Smooth muscle cell (in vitro differentiated cells): ENCODE results near the gene HEXIM2. TPM values are rescaled to one million over a fixed set of nuclear protein-coding genes. Genes with fewer than 3 reads are reported as not detected.

Experiments
- DNase-seq: peaks from one replicate; lab custom pipeline; 2025; ENCODE audit not compliant: unreplicated experiment; lab: John Stamatoyannopoulos, UW
- H2AFZ ChIP-seq: fragments of 200-600 bp; sonication (generic); 2 replicates; pipeline ENCODE4 v1.6.0; 2016; ENCODE audit warnings: antibody characterized with exemption, low read depth, mild to moderate bottlenecking
- H3F3A ChIP-seq: fragments of 200-600 bp; sonication (generic); 2 replicates; pipeline ENCODE4 v1.6.0; 2017; ENCODE audit warnings: antibody characterized with exemption, low read depth
- H3K27ac ChIP-seq: fragments of 200-600 bp; sonication (generic); 2 replicates; pipeline ENCODE4 v1.5.1; 2016; ENCODE audit warnings: low read depth, mild to moderate bottlenecking
- H3K27me3 ChIP-seq: fragments of 200-600 bp; sonication (generic); 2 replicates; pipeline ENCODE4 v1.6.1; 2016; ENCODE audit warnings: low read depth, mild to moderate bottlenecking
- H3K36me3 ChIP-seq: fragments of 200-600 bp; sonication (generic); 2 replicates; pipeline ENCODE4 v1.5.1; 2016; ENCODE audit warnings: low read depth
- H3K4me1 ChIP-seq: fragments of 200-600 bp; sonication (generic); 2 replicates; pipeline ENCODE4 v1.5.1; 2016; ENCODE audit warnings: low read depth
- H3K4me2 ChIP-seq: fragments of 200-600 bp; sonication (generic); 2 replicates; pipeline ENCODE4 v1.6.0; 2016; ENCODE audit warnings: mild to moderate bottlenecking
- H3K4me3 ChIP-seq: fragments of 200-600 bp; sonication (generic); 2 replicates; pipeline ENCODE4 v1.5.1; 2016; ENCODE audit warnings: mild to moderate bottlenecking
- H3K79me2 ChIP-seq: fragments of 200-600 bp; sonication (generic); 2 replicates; pipeline ENCODE4 v1.6.0; 2016; ENCODE audit warnings: low read depth, mild to moderate bottlenecking
- H3K9ac ChIP-seq: fragments of 200-600 bp; sonication (generic); 2 replicates; pipeline ENCODE4 v1.6.0; 2016; ENCODE audit warnings: low read depth
- H3K9me3 ChIP-seq: fragments of 200-600 bp; sonication (generic); replicated peaks from 2 replicates; pipeline ENCODE4 v1.5.1; 2016; ENCODE audit warnings: low read depth
- H4K20me1 ChIP-seq: fragments of 200-600 bp; sonication (generic); 2 replicates; pipeline ENCODE4 v1.6.0; 2016; ENCODE audit warnings: low read depth
- CTCF ChIP-seq: fragments of 200-600 bp; sonication (generic); IDR thresholded peaks from 2 replicates; pipeline ENCODE4 v1.5.1; 2017; ENCODE audit warnings: borderline replicate concordance, mild to moderate bottlenecking, antibody characterized with exemption; ENCODE audit not compliant: insufficient read depth, poor library complexity, severe bottlenecking
- WGBS: methylation state at CpG from one replicate; pipeline ENCODE4 v1.1.7; 2016; ENCODE audit warnings: low lambda C conversion rate; 5-methylcytosine and 5-hydroxymethylcytosine counted together
- polyA plus RNA-seq: library from polyadenylated mRNA; unstranded; fragments of >200 nt; fragmentation: Nextera tagmentation; extraction: Ambion mirVana; gene quantifications from 2 replicates; pipeline ENCODE4 v1.2.1, GENCODE V29; 2016
- total RNA-seq: library from RNA; depleted of rRNA; stranded (reverse); fragments of >200 nt; gene quantifications from 2 replicates; pipeline ENCODE4 v1.2.3, GENCODE V29; 2014

The HEXIM2 gene
- total and polyA plus RNA-seq, 2 experiments from 2014 or later: 3.4 to 6.8 TPM

- no peak for DNase-seq
- TF ChIP-seq CTCF: no peak
- Histone ChIP-seq H4K20me1 (peaks cover 17% of the 10 kb centered on the region), H3K4me3 (peak overlapping the region; percentile 38), H3K79me2 (peaks cover 25% of the 10 kb centered on the region), H3K36me3 (no peaks in the 10 kb centered on the region), H3K9ac (no peak overlapping the region), H3K27me3 (no peaks in the 10 kb centered on the region), H3K4me1 (peaks cover 22% of the 10 kb centered on the region), H2AFZ (peak overlapping the region; percentile 62), H3K4me2 (peak overlapping the region; percentile 83), H3K27ac (no peak overlapping the region), H3F3A (peaks cover 25% of the 10 kb centered on the region), H3K9me3 (no peaks in the 10 kb centered on the region)
- WGBS: 75% methylated on average over 9 of the region's 9 CpGs
Observed at GRCh38 chr17:45162025-45162687, 481 bp downstream of the HEXIM2 start.

GRCh38 chr17:45164734-45165269, 3.1 kb downstream of the HEXIM2 start:
- Histone ChIP-seq H3K9me3 (no peaks in the 10 kb centered on the region), H3K9ac (no peak overlapping the region), H3K4me1 (peaks cover 11% of the 10 kb centered on the region), H3K36me3 (no peaks in the 10 kb centered on the region), H4K20me1 (no peaks in the 10 kb centered on the region), H3K79me2 (peaks cover 15% of the 10 kb centered on the region), H3F3A (peaks cover 5% of the 10 kb centered on the region), H3K4me2 (no peak overlapping the region), H3K27me3 (no peaks in the 10 kb centered on the region), H2AFZ (no peak overlapping the region), H3K27ac (no peak overlapping the region), H3K4me3 (no peak overlapping the region)
- 100% methylated on average over 7 of the region's 7 CpGs for WGBS
- no peak for DNase-seq
- no peak for TF ChIP-seq CTCF

GRCh38 chr17:45168991-45169752, 7.5 kb downstream of the HEXIM2 start:
- H3K4me3 ChIP-seq: no peak overlapping the region
- no peak for TF ChIP-seq CTCF
- H3K9me3 ChIP-seq: no peaks in the 10 kb centered on the region
- H3K79me2 ChIP-seq: no peaks in the 10 kb centered on the region
- H3F3A ChIP-seq: peaks cover 5% of the 10 kb centered on the region
- H3K27ac ChIP-seq: no peak overlapping the region
- peaks cover 24% of the 10 kb centered on the region for H3K4me1 ChIP-seq
- DNase-seq: no peak
- H3K9ac ChIP-seq: no peak overlapping the region
- no peaks in the 10 kb centered on the region for H4K20me1 ChIP-seq
- no peaks in the 10 kb centered on the region for H3K36me3 ChIP-seq
- no peak overlapping the region for H3K4me2 ChIP-seq
- WGBS: 95% methylated on average over 43 of the region's 43 CpGs
- H2AFZ ChIP-seq: no peak overlapping the region
- no peaks in the 10 kb centered on the region for H3K27me3 ChIP-seq
